ENCODE measurements around the gene TULP4.

DNA sequence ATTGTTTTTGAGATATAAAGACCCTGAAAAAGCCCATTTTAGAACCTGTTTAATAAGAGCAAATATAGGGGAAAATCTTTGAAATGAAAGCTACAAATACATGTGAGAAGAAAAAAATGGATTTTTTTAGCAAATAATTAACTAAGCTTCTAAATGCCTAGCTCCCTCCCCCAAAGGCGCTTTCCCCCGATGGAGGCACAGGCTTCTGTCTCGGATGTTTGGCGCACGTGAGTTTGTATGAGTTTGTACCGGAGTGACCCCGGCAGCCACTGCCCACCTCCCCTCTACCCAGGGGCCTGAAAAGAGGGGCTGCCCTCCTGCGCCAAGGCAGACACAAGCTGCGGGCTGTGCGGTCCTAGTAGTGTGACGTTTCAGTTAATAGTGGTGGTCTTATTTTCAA, 197.2 kb downstream of the TULP4 start:
- TF ChIP-seq, protein P1, sequence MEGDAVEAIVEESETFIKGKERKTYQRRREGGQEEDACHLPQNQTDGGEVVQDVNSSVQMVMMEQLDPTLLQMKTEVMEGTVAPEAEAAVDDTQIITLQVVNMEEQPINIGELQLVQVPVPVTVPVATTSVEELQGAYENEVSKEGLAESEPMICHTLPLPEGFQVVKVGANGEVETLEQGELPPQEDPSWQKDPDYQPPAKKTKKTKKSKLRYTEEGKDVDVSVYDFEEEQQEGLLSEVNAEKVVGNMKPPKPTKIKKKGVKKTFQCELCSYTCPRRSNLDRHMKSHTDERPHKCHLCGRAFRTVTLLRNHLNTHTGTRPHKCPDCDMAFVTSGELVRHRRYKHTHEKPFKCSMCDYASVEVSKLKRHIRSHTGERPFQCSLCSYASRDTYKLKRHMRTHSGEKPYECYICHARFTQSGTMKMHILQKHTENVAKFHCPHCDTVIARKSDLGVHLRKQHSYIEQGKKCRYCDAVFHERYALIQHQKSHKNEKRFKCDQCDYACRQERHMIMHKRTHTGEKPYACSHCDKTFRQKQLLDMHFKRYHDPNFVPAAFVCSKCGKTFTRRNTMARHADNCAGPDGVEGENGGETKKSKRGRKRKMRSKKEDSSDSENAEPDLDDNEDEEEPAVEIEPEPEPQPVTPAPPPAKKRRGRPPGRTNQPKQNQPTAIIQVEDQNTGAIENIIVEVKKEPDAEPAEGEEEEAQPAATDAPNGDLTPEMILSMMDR (IDR thresholded peaks at IDR 0.05): no peak
- TF ChIP-seq POLR2A (IDR thresholded peaks at IDR 0.05): no peak

Data from uterus (tissue), 2 donors.